Measurements from ENCODE around the gene PTPRM. TPM values are rescaled to one million over a fixed set of nuclear protein-coding genes. Genes with fewer than 3 reads are reported as not detected.

PTPRM gene
- polyA plus RNA-seq, 1 donor (not counting 4 experiments of a cell fraction or from before 2014, with no cell fraction given) = 54.5 TPM

DNA sequence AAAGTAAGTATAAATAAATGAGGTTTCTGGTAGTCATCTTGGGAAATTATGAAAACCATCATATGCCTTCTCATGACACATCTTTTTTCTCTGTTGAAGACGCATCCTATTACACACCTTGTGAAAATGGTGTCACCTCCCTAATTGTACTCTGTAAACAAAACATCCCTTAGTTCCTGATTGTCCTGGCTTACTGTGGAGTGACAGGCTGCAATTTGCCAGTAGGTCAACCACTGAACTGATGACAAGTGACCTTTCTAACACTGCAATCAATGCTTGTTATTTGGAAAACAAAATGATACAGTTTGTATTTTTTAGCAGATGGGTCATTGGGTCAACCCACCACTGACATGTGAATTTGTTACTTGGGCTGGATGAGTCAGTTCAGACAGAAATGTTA is 219.5 kb downstream of the PTPRM start:
- Histone ChIP-seq H3K9me3 (ENCODE audit: control insufficient read depth, low read depth, low read length) (no peaks in the 10 kb centered on the region), H3K79me2 (ENCODE audit: control insufficient read depth, insufficient read depth, low read length) (no peaks in the 10 kb centered on the region), H3K27me3 (ENCODE audit: control insufficient read depth, extremely low read depth, insufficient read depth, low read length) (no peaks in the 10 kb centered on the region), H3K9ac (ENCODE audit: control insufficient read depth, extremely low read depth, insufficient read depth, low read length) (no peak overlapping the region), H3K4me1 (ENCODE audit: control insufficient read depth, extremely low read depth, insufficient read depth, low read length) (no peaks in the 10 kb centered on the region), H3K4me3 (ENCODE audit: control insufficient read depth in 2 of 3, extremely low read depth in 1 of 3, insufficient read depth in 2 of 3, low read depth in 1 of 3, low read length in 3 of 3) (no peak overlapping the region), H2AFZ (ENCODE audit: control insufficient read depth, low read length) (no peak overlapping the region), H4K20me1 (ENCODE audit: control insufficient read depth, extremely low read depth, insufficient read depth, low read length) (no peaks in the 10 kb centered on the region), H3K36me3 (ENCODE audit: control insufficient read depth in 2 of 2, extremely low read depth in 1 of 2, insufficient read depth in 2 of 2, low read length in 2 of 2) (no peaks in the 10 kb centered on the region), H3K27ac (ENCODE audit: control insufficient read depth, insufficient read depth, low read length) (no peak overlapping the region), H3K9me1 (ENCODE audit: control insufficient read depth, extremely low read depth, insufficient read depth, low read length) (peaks cover 2% of the 10 kb centered on the region), H3K4me2 (ENCODE audit: control insufficient read depth, extremely low read depth, insufficient read depth, low read depth, low read length) (no peak overlapping the region)
- no peak for FAIRE-seq
- no peak for DNase-seq (ENCODE audit: low read depth, low spot score)
- TF ChIP-seq, protein P1, sequence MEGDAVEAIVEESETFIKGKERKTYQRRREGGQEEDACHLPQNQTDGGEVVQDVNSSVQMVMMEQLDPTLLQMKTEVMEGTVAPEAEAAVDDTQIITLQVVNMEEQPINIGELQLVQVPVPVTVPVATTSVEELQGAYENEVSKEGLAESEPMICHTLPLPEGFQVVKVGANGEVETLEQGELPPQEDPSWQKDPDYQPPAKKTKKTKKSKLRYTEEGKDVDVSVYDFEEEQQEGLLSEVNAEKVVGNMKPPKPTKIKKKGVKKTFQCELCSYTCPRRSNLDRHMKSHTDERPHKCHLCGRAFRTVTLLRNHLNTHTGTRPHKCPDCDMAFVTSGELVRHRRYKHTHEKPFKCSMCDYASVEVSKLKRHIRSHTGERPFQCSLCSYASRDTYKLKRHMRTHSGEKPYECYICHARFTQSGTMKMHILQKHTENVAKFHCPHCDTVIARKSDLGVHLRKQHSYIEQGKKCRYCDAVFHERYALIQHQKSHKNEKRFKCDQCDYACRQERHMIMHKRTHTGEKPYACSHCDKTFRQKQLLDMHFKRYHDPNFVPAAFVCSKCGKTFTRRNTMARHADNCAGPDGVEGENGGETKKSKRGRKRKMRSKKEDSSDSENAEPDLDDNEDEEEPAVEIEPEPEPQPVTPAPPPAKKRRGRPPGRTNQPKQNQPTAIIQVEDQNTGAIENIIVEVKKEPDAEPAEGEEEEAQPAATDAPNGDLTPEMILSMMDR (optimal IDR thresholded peaks at IDR 0.05 in 1 of 3, IDR thresholded peaks at IDR 0.05 in 1 of 3, conservative IDR thresholded peaks at IDR 0.05 in 1 of 3; ENCODE audit: extremely low read depth in 1 of 3, insufficient read depth in 2 of 3, low read length in 3 of 3) = no peak
- no peak for TF ChIP-seq EZH2 (IDR thresholded peaks at IDR 0.05; ENCODE audit: low read length)
- dilution Hi-C loops (cut with MboI; ENCODE audit: extremely low pct_ligation_motif_present, low sequenced_read_pairs) = no loop called here

DNA sequence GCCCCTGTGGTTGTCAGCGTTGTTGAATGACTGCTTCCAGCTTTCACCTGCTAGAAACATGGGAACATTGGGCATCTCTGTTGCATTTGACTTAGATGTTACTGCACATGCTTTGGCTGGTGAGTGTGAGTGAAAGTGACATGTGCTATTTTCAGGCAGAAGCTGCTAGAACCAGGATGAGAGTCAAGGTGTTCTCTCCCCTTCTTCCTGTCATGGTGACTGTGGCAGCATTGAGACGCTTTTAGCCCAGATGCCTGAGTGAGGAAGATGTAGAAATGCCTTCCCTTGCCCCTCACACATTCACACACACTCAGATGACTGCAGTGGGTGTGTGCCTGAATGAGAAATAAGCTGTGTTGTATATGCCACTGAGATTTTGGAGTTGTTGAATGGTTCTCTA is 220.2 kb downstream of the PTPRM start:
- TF ChIP-seq, protein P1 (optimal IDR thresholded peaks at IDR 0.05 in 1 of 3, IDR thresholded peaks at IDR 0.05 in 1 of 3, conservative IDR thresholded peaks at IDR 0.05 in 1 of 3; ENCODE audit: extremely low read depth in 1 of 3, insufficient read depth in 2 of 3, low read length in 3 of 3) = no peak
- no peak for TF ChIP-seq EZH2 (IDR thresholded peaks at IDR 0.05; ENCODE audit: low read length)
- H3K27me3 ChIP-seq (ENCODE audit: control insufficient read depth, extremely low read depth, insufficient read depth, low read length) = no peaks in the 10 kb centered on the region
- no peaks in the 10 kb centered on the region for H3K36me3 ChIP-seq (ENCODE audit: control insufficient read depth in 2 of 2, extremely low read depth in 1 of 2, insufficient read depth in 2 of 2, low read length in 2 of 2)
- H3K4me3 ChIP-seq (ENCODE audit: control insufficient read depth in 2 of 3, extremely low read depth in 1 of 3, insufficient read depth in 2 of 3, low read depth in 1 of 3, low read length in 3 of 3) = no peak overlapping the region
- H3K4me1 ChIP-seq (ENCODE audit: control insufficient read depth, extremely low read depth, insufficient read depth, low read length) = no peaks in the 10 kb centered on the region
- no peaks in the 10 kb centered on the region for H3K9me3 ChIP-seq (ENCODE audit: control insufficient read depth, low read depth, low read length)
- H3K9me1 ChIP-seq (ENCODE audit: control insufficient read depth, extremely low read depth, insufficient read depth, low read length) = peaks cover 2% of the 10 kb centered on the region
- DNase-seq (ENCODE audit: low read depth, low spot score) = no peak
- no peaks in the 10 kb centered on the region for H4K20me1 ChIP-seq (ENCODE audit: control insufficient read depth, extremely low read depth, insufficient read depth, low read length)
- H3K9ac ChIP-seq (ENCODE audit: control insufficient read depth, extremely low read depth, insufficient read depth, low read length) = no peak overlapping the region
- no peak overlapping the region for H3K4me2 ChIP-seq (ENCODE audit: control insufficient read depth, extremely low read depth, insufficient read depth, low read depth, low read length)
- dilution Hi-C loops (cut with MboI; ENCODE audit: extremely low pct_ligation_motif_present, low sequenced_read_pairs) = no loop called here
- FAIRE-seq = no peak
- no peaks in the 10 kb centered on the region for H3K79me2 ChIP-seq (ENCODE audit: control insufficient read depth, insufficient read depth, low read length)
- no peak overlapping the region for H3K27ac ChIP-seq (ENCODE audit: control insufficient read depth, insufficient read depth, low read length)
- no peak overlapping the region for H2AFZ ChIP-seq (ENCODE audit: control insufficient read depth, low read length)
